ENCODE data around the gene PREX1. TPM values are rescaled to one million over a fixed set of nuclear protein-coding genes. Genes with fewer than 3 reads are reported as not detected.
"Not testable (repeated sequence)": the region's sequence is repeated elsewhere in the genome, so short reads cannot be mapped to it uniquely, and the experiment has no call there.

PREX1 gene
- total RNA-seq, 1 experiment from 2014 or later: not detected

DNA sequence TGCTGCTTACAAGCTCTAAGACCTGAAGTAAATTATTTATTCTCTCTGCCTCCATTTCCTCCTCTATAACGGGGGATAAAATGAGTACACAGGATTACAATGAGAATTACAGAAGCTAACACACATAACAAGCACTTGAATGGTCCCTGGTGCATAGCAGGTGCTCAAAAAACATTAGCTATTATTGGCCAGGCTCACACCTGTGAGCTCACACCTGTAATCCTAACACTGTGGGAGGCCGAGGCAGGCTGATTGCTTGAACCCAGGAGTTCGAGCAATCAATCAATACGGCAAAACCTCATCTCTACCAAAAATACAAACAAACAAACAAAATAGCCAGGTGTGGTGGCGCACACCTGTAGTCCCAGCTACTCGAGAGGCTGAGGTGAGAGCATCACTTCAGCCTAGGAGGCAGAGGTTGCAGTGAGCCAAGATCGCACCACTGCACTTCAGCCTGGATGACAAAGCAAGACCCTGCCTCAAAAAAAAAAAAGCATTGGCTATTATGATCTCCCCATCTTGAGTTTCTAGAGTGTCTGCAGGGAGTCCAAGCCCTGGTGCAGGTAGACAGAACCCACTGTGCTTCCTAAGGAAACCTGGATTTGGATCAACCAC lies 68.1 kb downstream of the PREX1 start:
- no peak for DNase-seq (ENCODE audit: unreplicated experiment)
- POLR2A ChIA-PET: interaction anchor here (0.5 to 1.1 kb wide), 2 partner anchors 18 to 28 kb away, joined by 3 read pairs; no protein-coding TSS in a partner anchor
- Mint-ChIP-seq H3K4me3 (ENCODE audit: unreplicated experiment) (no peak overlapping the region), H3K27ac (ENCODE audit: low read depth, unreplicated experiment) (no peak overlapping the region), H3K36me3 (ENCODE audit: insufficient read depth, unreplicated experiment) (no peaks in the 10 kb centered on the region), H3K9me3 (ENCODE audit: unreplicated experiment) (no peaks in the 10 kb centered on the region), H3K4me1 (ENCODE audit: insufficient read depth, unreplicated experiment) (peaks cover 11% of the 10 kb centered on the region), H3K27me3 (ENCODE audit: insufficient read depth, unreplicated experiment) (no peaks in the 10 kb centered on the region)
- CTCF ChIA-PET: no interaction called here
- no TSS peak for BruUV-seq (replicated peaks)
- intact Hi-C loops (cut with micrococcal nuclease): no loop called here
- no peak for TF ChIP-seq CTCF (IDR thresholded peaks at IDR 0.05; ENCODE audit: unreplicated experiment)

DNA sequence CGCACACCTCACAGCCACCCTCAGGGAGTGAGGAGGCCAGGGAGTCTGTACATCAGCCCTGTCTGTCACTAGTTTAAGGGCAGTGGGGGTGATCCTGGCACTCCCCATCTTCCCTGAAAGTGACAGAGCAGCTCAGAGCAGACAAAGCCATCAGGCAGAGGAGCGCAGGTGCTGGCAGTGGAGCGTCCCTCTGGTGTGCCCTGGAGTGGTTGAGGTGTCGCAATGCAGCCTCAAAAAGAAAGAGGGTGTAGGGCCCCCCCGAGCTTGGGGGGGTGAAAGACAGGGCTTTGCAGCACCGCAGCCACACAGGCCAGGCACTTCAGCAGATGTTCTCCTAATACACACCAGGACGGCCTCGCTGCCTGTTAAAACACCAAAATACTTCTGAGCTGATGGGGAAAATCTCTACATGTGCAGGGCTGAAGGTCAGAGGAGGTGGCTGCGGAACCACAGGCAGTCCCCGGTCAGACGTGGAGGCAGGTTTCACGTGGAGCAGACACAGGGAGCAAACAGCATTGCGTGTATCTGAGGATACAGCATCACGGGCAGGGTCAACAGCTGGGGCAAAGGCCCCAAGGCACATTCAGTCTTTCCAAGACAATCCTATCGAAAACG lies 69.5 kb downstream of the PREX1 start:
- POLR2A ChIA-PET: no interaction called here

DNA sequence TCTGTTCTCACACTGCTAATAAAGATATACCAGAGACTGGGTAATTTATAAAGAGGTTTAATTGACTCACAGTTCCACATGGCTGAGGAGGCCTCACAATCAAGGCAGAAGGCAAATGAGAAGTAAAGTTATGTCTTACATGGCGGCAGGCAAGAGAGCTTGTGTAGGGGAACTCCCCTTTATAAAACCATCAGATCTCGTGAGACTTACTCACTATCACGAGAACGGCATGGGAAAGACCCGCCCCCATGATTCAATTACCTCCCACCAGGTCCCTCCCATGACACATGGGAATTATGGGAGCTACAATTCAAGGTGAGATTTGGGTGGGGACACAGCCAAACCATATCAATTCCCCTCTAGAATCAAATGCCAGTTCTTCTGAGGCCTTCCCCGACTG lies 71.0 kb downstream of the PREX1 start:
- CTCF ChIA-PET: not testable (repeated sequence)

More for the DNA sequence above, 69.5 kb downstream of the PREX1 start:
- no peak for DNase-seq (ENCODE audit: unreplicated experiment)
- CTCF ChIA-PET: no interaction called here
- H3K4me3 Mint-ChIP-seq (ENCODE audit: unreplicated experiment): no peak overlapping the region
- no TSS peak for BruUV-seq (replicated peaks)
- intact Hi-C loops (cut with micrococcal nuclease): no loop called here
- peaks cover 11% of the 10 kb centered on the region for H3K4me1 Mint-ChIP-seq (ENCODE audit: insufficient read depth, unreplicated experiment)
- H3K36me3 Mint-ChIP-seq (ENCODE audit: insufficient read depth, unreplicated experiment): no peaks in the 10 kb centered on the region
- no peaks in the 10 kb centered on the region for H3K9me3 Mint-ChIP-seq (ENCODE audit: unreplicated experiment)
- no peaks in the 10 kb centered on the region for H3K27me3 Mint-ChIP-seq (ENCODE audit: insufficient read depth, unreplicated experiment)
- TF ChIP-seq CTCF (IDR thresholded peaks at IDR 0.05; ENCODE audit: unreplicated experiment): no peak
- no peak overlapping the region for H3K27ac Mint-ChIP-seq (ENCODE audit: low read depth, unreplicated experiment)

GRCh38 chr20:48754292-48754691 lies 73.5 kb downstream of the PREX1 start:
- ChIA-PET CTCF (no interaction called here), POLR2A (no interaction called here)
- H3K9me3 Mint-ChIP-seq (ENCODE audit: unreplicated experiment): no peaks in the 10 kb centered on the region
- intact Hi-C loops (cut with micrococcal nuclease): no loop called here
- no TSS peak for BruUV-seq (replicated peaks)
- H3K36me3 Mint-ChIP-seq (ENCODE audit: insufficient read depth, unreplicated experiment): no peaks in the 10 kb centered on the region
- peaks cover 16% of the 10 kb centered on the region for H3K27me3 Mint-ChIP-seq (ENCODE audit: insufficient read depth, unreplicated experiment)
- no peak for TF ChIP-seq CTCF (IDR thresholded peaks at IDR 0.05; ENCODE audit: unreplicated experiment)
- H3K4me3 Mint-ChIP-seq (ENCODE audit: unreplicated experiment): no peak overlapping the region
- no peak for DNase-seq (ENCODE audit: unreplicated experiment)
- no peak overlapping the region for H3K27ac Mint-ChIP-seq (ENCODE audit: low read depth, unreplicated experiment)
- no peaks in the 10 kb centered on the region for H3K4me1 Mint-ChIP-seq (ENCODE audit: insufficient read depth, unreplicated experiment)

More for the DNA sequence above, 71.0 kb downstream of the PREX1 start:
- H3K27ac Mint-ChIP-seq (ENCODE audit: low read depth, unreplicated experiment); H3K9me3 Mint-ChIP-seq (ENCODE audit: unreplicated experiment); H3K4me3 Mint-ChIP-seq (ENCODE audit: unreplicated experiment); DNase-seq (ENCODE audit: unreplicated experiment); intact Hi-C loops (cut with micrococcal nuclease); POLR2A ChIA-PET; H3K27me3 Mint-ChIP-seq (ENCODE audit: insufficient read depth, unreplicated experiment); H3K36me3 Mint-ChIP-seq (ENCODE audit: insufficient read depth, unreplicated experiment); BruUV-seq (replicated peaks): not testable (repeated sequence)
- peaks cover 11% of the 10 kb centered on the region for H3K4me1 Mint-ChIP-seq (ENCODE audit: insufficient read depth, unreplicated experiment)
